GM12891 (cell line): ENCODE measurements around the gene EVI5L.

Experiments used
- PAX5 ChIP-seq: IDR thresholded peaks from 2 replicates; pipeline ENCODE4 v1.6.1; 2011; ENCODE audit warnings: low read length, moderate library complexity, mild to moderate bottlenecking; ENCODE audit not compliant: insufficient read depth, severe bottlenecking
- POLR2A ChIP-seq: IDR thresholded peaks from 2 replicates; pipeline ENCODE4 v1.6.1; 2011; ENCODE audit warnings: low read depth, low read length, control low read depth
- POLR2AphosphoS5 ChIP-seq: IDR thresholded peaks from 2 replicates; pipeline ENCODE4 v1.6.1; 2011; ENCODE audit warnings: low read depth, low read length, control low read depth
- POU2F2 ChIP-seq: IDR thresholded peaks from 2 replicates; pipeline ENCODE4 v1.6.1; 2011; ENCODE audit warnings: low read depth, mild to moderate bottlenecking, control low read depth, low read length, moderate library complexity
- SPI1 ChIP-seq: IDR thresholded peaks from 2 replicates; pipeline ENCODE4 v1.6.1; 2011; ENCODE audit warnings: low read depth, low read length, control low read depth
- TAF1 ChIP-seq: IDR thresholded peaks from 2 replicates; pipeline ENCODE4 v1.6.1; 2011; ENCODE audit warnings: low read depth, low read length, control low read depth

DNA sequence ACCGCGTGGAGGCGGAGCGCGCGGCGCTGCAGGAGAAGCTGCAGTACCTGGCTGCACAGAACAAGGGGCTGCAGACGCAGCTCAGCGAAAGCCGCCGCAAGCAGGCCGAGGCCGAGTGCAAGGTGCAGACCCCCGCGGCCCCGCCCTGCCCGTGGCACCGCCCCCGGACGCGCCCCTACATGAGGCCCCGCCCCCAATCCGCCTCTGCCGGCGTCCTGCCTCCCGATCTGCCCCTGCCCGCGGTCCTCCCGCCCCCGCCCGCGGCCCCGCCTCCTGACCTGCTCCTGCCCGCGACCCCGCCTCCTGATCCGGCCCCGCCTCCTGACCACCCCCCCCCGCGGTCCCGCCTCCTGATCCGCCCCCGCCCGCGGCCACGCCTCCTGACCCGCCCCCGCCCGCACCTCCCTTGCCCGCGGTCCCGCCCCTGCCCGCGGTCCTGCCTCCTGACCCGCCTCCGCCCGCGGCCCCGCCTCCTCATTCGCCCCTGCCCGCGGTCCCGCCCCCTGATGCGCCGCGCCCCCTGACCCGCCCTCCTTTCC lies 32.5 kb downstream of the EVI5L start:
- no peak for TF ChIP-seq TAF1
- TF ChIP-seq POLR2AphosphoS5 = no peak
- TF ChIP-seq POLR2A = no peak
- no peak for TF ChIP-seq POU2F2
- TF ChIP-seq SPI1 = no peak
- no peak for TF ChIP-seq PAX5
